Activated T-cell treated with anti-CD3 and anti-CD28 coated beads, Interleukin-2, amount 50 U/mL, for 4 hours (primary cell): ENCODE data around the gene OR10P1. TPM values are rescaled to one million over a fixed set of nuclear protein-coding genes. Genes with fewer than 3 reads are reported as not detected.
A peak's percentile ranks its signal among the peaks of the same experiment; 100 is the strongest.
"Not testable (repeated sequence)": the region's sequence is repeated elsewhere in the genome, so short reads cannot be mapped to it uniquely, and the experiment has no call there.

Source experiments
- ATAC-seq, 2 donors: fragments of 200-7000 bp; cut with Tn5 transposase; one replicate each; pipeline ENCODE4 v1.10.0; 2021
- DNase-seq: peaks from one replicate; pipeline ENCODE4 v3.0.0-alpha.2; 2020
- H3K27me3 Mint-ChIP-seq: one replicate; pipeline ENCODE4 v1.8.0; 2021; ENCODE audit warnings: low read depth, mixed read lengths
- H3K36me3 Mint-ChIP-seq: one replicate; pipeline ENCODE4 v1.8.0; 2022; ENCODE audit warnings: mixed read lengths; ENCODE audit not compliant: insufficient read depth
- H3K4me1 Mint-ChIP-seq: one replicate; pipeline ENCODE4 v1.8.0; 2021; ENCODE audit warnings: low read depth, mixed read lengths
- H3K4me3 Mint-ChIP-seq: one replicate; pipeline ENCODE4 v1.8.0; 2021; ENCODE audit warnings: mild to moderate bottlenecking, moderate library complexity, mixed read lengths
- H3K9me3 Mint-ChIP-seq: one replicate; pipeline ENCODE4 v1.8.0; 2021; ENCODE audit warnings: mixed read lengths
- total RNA-seq, 3 donors: library from RNA; stranded (reverse); gene quantifications; one replicate each; pipeline ENCODE4 v1.2.1, GENCODE V29; 2021

The OR10P1 gene, protein sequence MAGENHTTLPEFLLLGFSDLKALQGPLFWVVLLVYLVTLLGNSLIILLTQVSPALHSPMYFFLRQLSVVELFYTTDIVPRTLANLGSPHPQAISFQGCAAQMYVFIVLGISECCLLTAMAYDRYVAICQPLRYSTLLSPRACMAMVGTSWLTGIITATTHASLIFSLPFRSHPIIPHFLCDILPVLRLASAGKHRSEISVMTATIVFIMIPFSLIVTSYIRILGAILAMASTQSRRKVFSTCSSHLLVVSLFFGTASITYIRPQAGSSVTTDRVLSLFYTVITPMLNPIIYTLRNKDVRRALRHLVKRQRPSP
- not detected for total RNA-seq

DNA sequence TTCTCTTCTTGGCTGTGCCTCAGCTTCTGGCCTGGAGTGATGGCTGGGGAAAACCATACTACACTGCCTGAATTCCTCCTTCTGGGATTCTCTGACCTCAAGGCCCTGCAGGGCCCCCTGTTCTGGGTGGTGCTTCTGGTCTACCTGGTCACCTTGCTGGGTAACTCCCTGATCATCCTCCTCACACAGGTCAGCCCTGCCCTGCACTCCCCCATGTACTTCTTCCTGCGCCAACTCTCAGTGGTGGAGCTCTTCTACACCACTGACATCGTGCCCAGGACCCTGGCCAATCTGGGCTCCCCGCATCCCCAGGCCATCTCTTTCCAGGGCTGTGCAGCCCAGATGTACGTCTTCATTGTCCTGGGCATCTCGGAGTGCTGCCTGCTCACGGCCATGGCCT lies at the start of gene OR10P1:
Gene OR10P1 (plus strand): TSS at position 40 of the 400 bp plus-strand sequence. CDS start 0 bp downstream, at position 40.
- H3K4me3 Mint-ChIP-seq = no peak within 1 kb of the TSS
- ATAC-seq (no peak), DNase-seq (no peak)
- no peaks in the 10 kb centered on the region for H3K36me3 Mint-ChIP-seq
- peaks cover 10% of the 10 kb centered on the region for H3K4me1 Mint-ChIP-seq
- no peaks in the 10 kb centered on the region for H3K9me3 Mint-ChIP-seq
- peaks cover 13% of the 10 kb centered on the region for H3K27me3 Mint-ChIP-seq

DNA sequence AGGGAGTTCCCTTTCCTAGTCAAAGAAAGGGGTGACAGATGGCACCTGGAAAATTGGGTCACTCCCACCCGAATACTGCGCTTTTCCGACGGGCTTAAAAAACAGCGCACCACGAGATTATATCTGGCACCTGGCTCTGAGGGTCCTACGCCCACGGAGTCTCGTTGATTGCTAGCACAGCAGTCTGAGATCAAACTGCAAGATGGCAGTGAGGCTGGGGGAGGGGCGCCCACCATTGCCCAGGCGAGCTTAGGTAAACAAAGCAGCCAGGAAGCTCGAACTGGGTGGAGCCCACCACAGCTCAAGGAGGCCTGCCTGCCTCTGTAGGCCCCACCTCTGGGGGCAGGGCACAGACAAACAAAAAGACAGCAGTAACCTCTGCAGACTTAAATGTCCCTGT lies 46.5 kb upstream of the OR10P1 start:
- not testable (repeated sequence) for DNase-seq, H3K4me3 Mint-ChIP-seq, H3K4me1 Mint-ChIP-seq, H3K36me3 Mint-ChIP-seq, ATAC-seq
- peaks cover 12% of the 10 kb centered on the region for H3K9me3 Mint-ChIP-seq
- peaks cover 50% of the 10 kb centered on the region for H3K27me3 Mint-ChIP-seq

DNA sequence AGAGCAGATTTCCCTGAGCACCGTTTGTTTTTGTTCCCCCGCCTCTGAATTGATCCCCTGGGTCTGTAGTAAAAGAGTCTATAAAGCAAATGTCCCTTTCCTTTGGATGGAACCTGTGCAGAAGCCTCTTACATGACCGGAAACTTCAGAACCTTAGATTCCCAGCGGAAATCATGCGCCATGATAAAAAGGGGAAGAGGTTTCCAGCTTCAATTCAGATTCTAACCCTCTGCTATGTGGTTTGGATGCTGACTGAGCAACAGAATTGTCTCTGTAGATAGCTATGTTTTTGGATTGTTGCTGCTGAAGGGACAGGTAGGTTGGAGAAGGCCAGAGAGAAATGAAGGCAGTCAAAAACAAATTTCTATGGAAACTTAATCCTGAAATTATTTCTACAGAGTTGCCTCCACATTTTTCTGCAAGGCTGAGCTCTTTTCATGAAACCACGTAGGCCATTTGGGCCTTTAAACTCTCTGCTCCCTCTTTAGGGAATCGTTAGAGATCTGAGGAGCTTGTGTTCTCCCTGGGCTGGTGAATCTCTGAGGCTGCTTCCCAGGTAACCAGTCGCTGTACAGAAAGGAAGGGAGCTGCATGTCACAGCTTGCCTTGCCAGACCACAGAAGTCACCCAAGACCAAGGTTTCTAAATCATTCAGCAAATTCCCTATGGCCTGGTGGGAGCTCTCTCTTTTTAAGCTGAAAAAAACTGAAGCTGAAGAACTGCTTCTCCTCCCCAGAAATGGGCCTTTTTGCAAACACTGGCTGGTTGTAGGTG lies 28.7 kb upstream of the OR10P1 start:
- no peaks in the 10 kb centered on the region for H3K9me3 Mint-ChIP-seq
- H3K27me3 Mint-ChIP-seq = peaks cover 21% of the 10 kb centered on the region
- ATAC-seq (no peak), DNase-seq (no peak)
- no peak overlapping the region for H3K4me3 Mint-ChIP-seq
- H3K4me1 Mint-ChIP-seq = peaks cover 2% of the 10 kb centered on the region
- H3K36me3 Mint-ChIP-seq = no peaks in the 10 kb centered on the region

DNA sequence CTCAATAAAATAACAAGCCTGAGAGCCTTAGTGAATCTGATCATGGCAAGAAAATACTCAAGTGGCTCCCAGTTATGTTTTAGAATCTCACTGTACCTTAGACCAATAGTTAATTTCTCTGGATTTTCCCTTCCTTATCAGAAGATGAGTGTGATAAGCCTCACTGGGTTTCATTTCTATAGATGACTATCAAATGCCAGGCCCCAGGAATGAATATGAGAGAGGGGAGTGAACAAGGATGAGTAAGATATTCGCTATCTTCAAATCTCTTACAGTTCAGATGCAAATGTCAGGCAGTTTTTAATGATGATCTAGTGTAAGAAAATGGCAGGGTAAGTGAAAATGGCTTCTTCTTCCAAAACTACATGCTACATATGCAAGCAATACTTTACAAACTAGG lies 26.1 kb upstream of the OR10P1 start:
- ATAC-seq (peak; percentile 81 to 90), DNase-seq (no peak)
- H3K9me3 Mint-ChIP-seq = peaks cover 13% of the 10 kb centered on the region
- peaks cover 2% of the 10 kb centered on the region for H3K4me1 Mint-ChIP-seq
- no peak overlapping the region for H3K4me3 Mint-ChIP-seq
- H3K27me3 Mint-ChIP-seq = peaks cover 27% of the 10 kb centered on the region
- no peaks in the 10 kb centered on the region for H3K36me3 Mint-ChIP-seq

DNA sequence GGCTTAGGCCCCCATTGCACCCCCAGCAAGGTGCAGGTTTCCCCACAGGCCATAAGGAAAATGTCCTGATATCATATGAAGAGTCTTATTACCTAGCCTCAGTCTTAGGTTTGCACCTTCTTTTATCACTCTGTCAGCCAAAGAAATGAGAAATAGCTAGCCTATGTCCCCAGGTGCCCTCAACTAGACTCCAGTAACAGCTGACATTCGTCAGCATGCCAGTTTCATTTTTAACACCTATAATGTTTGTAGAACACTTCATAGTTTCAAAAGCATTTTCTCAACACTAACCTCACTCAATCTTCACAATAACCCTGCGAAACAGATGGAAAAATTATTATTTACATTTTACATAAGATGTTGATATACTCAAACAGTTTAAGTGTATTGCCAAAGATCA lies 24.0 kb upstream of the OR10P1 start:
- DNase-seq = no peak
- peaks cover 27% of the 10 kb centered on the region for H3K9me3 Mint-ChIP-seq
- H3K4me3 Mint-ChIP-seq = no peak overlapping the region
- peaks cover 2% of the 10 kb centered on the region for H3K4me1 Mint-ChIP-seq
- H3K36me3 Mint-ChIP-seq = no peaks in the 10 kb centered on the region
- peaks cover 42% of the 10 kb centered on the region for H3K27me3 Mint-ChIP-seq
- no peak for ATAC-seq

DNA sequence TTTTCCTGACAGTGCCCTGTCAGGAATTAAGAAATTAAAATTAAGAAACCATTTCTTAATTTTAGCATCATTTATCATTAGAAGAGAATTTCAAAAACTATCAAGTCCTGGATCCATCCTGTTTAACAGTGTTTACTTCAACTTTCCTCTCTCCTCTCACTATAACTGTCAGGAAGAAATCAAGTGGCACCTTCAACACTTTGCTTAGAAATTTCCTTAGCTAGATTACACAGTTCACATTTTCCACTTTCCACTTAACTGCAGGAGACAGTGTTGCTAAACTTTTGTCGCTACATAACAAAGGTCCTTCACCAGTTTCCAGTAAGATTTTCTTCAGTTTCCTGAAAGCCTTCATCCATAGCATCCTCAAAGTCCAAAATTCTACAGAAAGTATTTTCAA lies 21.9 kb upstream of the OR10P1 start:
- DNase-seq (no peak), ATAC-seq (no peak)
- Mint-ChIP-seq H3K4me3 (no peak overlapping the region), H3K9me3 (peaks cover 27% of the 10 kb centered on the region), H3K27me3 (peaks cover 42% of the 10 kb centered on the region), H3K4me1 (peaks cover 3% of the 10 kb centered on the region), H3K36me3 (no peaks in the 10 kb centered on the region)

DNA sequence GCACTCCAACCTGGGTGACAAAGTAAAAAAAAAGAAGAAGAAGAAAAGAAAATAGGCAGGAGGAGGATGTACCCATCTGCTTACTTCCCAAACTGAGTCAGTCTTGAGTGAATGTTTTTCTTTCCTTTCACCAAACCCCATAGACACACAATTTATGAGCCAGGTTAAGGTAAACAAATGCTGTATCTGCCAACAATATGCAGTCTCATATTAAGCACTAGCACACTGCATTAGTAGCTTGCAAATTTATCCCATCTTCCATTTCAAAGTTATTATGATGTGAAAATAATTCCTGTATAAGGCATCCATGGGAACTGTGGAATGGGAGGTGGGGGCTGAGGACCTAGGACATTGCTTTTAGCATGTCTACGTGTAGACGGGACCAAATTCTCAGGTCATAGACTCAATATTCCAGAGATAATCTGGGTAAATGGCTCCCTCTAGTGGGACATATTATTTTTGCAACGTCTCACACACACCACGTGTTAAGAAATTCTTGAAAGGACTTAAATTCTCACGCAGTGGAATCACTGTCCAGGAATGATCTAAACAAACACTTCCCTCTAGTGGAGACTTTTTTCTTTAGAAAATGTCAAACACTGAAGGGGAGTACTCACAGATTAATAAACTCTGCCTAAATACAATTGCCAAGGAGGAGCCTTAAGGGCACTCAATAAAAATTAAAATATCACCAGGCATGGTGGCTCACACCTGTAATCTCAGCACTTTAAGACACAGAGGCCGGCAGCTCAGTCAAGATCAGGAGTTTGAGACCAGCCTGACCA lies 17.1 kb upstream of the OR10P1 start:
- Mint-ChIP-seq H3K4me3 (no peak overlapping the region), H3K4me1 (peaks cover 4% of the 10 kb centered on the region), H3K27me3 (peaks cover 28% of the 10 kb centered on the region), H3K9me3 (peaks cover 23% of the 10 kb centered on the region), H3K36me3 (no peaks in the 10 kb centered on the region)
- ATAC-seq (peak; percentile 64 to 67), DNase-seq (peak; percentile 12)

DNA sequence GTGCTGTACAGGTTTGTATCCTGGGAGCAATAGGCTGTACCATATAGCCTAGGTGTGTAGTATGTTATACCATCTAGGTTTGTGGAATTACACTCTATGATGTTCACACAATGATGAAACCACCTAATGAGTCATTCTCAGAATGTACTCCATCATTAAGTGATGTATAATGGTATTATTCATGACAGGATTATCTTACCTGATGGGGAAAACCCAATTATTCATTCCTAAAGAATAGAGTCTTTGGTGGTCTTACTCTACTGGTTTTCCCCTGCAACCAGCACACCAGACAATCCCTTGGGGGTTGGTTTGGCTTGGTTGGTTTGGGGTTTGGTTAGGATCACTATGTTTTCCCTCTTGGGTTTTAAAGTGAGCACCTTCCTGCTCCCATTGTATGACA lies 12.6 kb upstream of the OR10P1 start:
- peaks cover 6% of the 10 kb centered on the region for H3K27me3 Mint-ChIP-seq
- H3K4me1 Mint-ChIP-seq = peaks cover 11% of the 10 kb centered on the region
- ATAC-seq = peak; percentile 80 to 89
- no peaks in the 10 kb centered on the region for H3K9me3 Mint-ChIP-seq
- H3K36me3 Mint-ChIP-seq = no peaks in the 10 kb centered on the region
- DNase-seq = no peak
- no peak overlapping the region for H3K4me3 Mint-ChIP-seq

DNA sequence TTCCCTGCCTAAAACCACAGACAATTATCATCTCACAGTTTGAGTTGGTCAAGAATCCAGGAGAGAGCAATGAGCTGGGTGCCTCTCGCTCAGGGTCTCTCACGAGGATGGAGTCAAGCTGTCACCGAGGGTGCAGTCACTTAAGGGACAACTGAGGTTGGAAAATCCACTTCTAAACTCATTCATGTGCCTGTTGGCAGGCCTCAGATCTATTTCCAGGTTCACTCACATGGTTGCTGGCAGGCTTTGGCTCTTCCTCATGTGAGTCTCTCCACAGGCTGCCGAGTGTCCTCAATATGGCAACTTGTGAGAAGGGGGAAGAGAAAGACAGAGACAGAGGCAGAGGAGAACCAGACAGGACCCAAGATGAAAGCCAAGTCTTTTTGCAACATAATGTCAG lies 10.5 kb upstream of the OR10P1 start:
- H3K9me3 Mint-ChIP-seq = no peaks in the 10 kb centered on the region
- peaks cover 16% of the 10 kb centered on the region for H3K4me1 Mint-ChIP-seq
- DNase-seq = no peak
- no peak for ATAC-seq
- no peaks in the 10 kb centered on the region for H3K36me3 Mint-ChIP-seq
- no peak overlapping the region for H3K4me3 Mint-ChIP-seq
- H3K27me3 Mint-ChIP-seq = peaks cover 4% of the 10 kb centered on the region

DNA sequence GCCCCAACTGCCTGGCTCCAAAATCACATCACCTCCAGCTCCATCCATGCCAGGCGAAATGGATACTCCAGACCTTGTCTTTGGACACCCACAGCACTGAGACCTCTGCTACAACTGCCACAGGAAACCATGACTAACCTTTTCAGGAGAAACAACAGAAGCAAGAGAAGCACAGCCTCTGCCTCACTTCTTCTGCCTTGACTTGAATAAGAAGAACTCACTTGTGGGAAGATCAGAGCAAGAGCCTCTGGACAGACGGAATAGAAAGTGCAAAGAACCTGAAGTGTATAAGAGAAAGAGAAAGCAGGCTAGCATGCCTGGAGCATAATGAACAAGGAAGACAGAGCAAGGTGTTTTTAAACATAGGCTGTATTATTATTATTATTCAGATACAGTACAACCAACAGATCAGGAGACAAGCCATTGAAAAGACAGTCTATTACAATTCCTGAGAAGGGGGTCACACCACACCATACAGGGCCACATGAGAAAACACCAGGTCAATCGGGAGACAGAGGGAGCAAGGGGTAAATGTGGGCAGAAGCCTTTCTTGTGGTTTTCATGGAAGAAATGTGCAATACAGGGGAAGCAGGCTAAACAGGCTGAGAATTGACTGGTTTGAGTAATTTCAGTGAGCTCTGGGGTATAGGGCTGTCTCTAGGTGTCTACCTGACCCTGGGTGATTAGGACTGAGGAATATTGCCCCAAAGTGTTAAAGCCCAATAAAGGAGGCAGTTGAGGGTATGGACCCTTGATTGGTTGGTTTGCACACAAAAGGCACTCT lies 7.4 kb upstream of the OR10P1 start:
- H3K4me3 Mint-ChIP-seq = peak overlapping the region; percentile 14
- no peaks in the 10 kb centered on the region for H3K9me3 Mint-ChIP-seq
- peaks cover 15% of the 10 kb centered on the region for H3K4me1 Mint-ChIP-seq
- ATAC-seq (peak; percentile 70), DNase-seq (no peak)
- H3K36me3 Mint-ChIP-seq = no peaks in the 10 kb centered on the region
- H3K27me3 Mint-ChIP-seq = peaks cover 4% of the 10 kb centered on the region

DNA sequence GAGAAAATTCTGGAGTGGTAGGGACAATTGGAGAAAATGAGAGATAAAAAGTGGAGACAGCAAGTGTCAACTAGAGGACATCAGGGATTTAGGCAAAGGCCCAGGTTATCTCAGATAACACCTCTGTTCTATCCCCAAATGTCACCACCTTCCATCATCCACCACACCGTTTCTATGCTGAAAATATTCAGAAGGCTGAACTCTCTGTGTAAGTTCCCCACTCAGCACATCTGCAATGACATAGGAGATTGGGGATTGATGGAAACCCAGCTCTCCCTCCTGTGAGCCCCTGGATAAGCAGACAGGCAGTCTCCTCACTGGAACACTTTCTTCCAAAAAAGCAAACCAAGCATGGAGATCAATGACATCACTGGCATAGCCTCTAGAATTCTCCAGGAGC lies 5.6 kb upstream of the OR10P1 start:
- H3K36me3 Mint-ChIP-seq = no peaks in the 10 kb centered on the region
- H3K27me3 Mint-ChIP-seq = peaks cover 4% of the 10 kb centered on the region
- H3K4me3 Mint-ChIP-seq = no peak overlapping the region
- ATAC-seq (no peak), DNase-seq (no peak)
- peaks cover 13% of the 10 kb centered on the region for H3K4me1 Mint-ChIP-seq
- H3K9me3 Mint-ChIP-seq = no peaks in the 10 kb centered on the region

DNA sequence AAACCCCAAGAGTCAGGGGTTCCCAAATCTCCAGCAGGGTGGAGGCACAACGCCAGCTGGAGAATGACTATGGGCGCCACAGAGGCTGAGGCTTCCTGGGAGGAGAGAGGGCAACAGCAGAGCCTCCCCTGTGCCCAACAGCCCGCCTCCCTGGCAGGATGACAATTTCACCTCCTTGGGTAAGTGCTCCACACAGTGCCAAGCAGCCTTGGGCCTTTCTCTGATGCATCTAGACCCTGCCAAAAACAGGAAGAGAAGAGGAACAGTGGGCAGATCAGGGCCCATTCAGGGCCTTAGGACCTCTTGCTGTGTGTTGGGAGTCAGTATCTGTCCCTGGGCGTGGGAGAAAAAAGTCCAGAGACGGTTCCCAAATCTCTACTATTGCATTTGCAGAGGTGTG lies 5.0 kb upstream of the OR10P1 start:
- ATAC-seq (no peak), DNase-seq (no peak)
- no peaks in the 10 kb centered on the region for H3K36me3 Mint-ChIP-seq
- no peaks in the 10 kb centered on the region for H3K9me3 Mint-ChIP-seq
- peaks cover 13% of the 10 kb centered on the region for H3K4me1 Mint-ChIP-seq
- H3K27me3 Mint-ChIP-seq = peaks cover 7% of the 10 kb centered on the region
- H3K4me3 Mint-ChIP-seq = no peak overlapping the region

DNA sequence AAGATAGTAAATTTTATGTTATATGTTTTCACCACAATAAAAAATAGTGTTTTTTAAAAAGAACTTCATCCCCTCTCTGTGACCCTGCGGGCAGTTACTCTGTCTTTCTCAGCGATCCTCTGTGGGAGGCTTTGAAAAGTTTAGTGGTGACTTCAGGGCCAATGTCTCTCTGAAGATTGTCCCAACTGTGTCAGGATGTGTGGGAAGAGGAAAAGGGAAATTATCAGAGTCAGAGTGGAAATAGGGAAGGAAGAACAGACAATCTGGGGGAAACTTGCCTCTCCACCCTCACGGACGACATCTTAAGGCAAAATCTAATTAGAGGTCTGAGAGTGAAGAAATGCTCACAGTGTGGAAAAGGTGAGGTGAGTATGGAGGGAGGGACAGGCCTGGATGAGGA lies 3.5 kb upstream of the OR10P1 start:
- Mint-ChIP-seq H3K9me3 (no peaks in the 10 kb centered on the region), H3K36me3 (no peaks in the 10 kb centered on the region), H3K4me3 (no peak overlapping the region), H3K27me3 (peaks cover 17% of the 10 kb centered on the region), H3K4me1 (peaks cover 19% of the 10 kb centered on the region)
- DNase-seq = no peak
- no peak for ATAC-seq

DNA sequence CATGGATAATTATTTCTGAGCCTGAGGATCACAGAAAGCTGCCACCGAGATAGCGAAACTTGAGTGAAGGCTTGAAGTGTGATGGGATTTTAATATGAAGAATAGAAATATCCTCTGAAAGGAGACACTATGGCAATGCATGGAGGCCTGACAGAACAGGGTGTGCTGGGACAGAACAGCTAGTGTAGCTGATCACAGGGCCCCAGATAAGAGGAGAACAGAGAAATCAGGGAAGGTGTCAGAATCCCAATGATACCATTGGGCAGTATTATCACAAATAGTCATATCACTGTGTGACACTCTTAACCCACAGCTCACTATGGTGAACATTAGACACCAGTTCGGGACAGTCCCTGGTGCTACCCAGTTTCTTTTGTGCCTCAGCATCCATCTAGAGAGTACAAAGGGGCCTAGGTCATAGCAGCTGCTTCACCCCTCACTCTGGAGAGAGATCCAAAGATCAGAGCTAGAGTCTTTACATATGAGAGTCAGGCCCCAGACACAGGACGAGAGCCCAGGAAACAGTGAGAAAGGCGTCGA lies 506 bp upstream of the OR10P1 start:
- peaks cover 7% of the 10 kb centered on the region for H3K4me1 Mint-ChIP-seq
- H3K36me3 Mint-ChIP-seq = no peaks in the 10 kb centered on the region
- ATAC-seq (peak; percentile 53 to 73), DNase-seq (no peak)
- H3K4me3 Mint-ChIP-seq = no peak overlapping the region
- peaks cover 13% of the 10 kb centered on the region for H3K27me3 Mint-ChIP-seq
- H3K9me3 Mint-ChIP-seq = no peaks in the 10 kb centered on the region
